Endometrium (tissue), 2 donors: ENCODE data around the gene TTBK1.

Experiments used
- FAIRE-seq: peaks from 2 replicates; lab custom pipeline; 2012; peaks lifted over from hg19 to GRCh38; lab: Jason Lieb, UNC
- donor health status: control.
- donor health status: control.

TTBK1 gene

GRCh38 chr6:43255408-43256054 lies 12.2 kb downstream of the TTBK1 start:
- FAIRE-seq: no peak

- FAIRE-seq: no peak
These were observed 13.5 kb downstream of the TTBK1 start for GRCh38 chr6:43256670-43257366.

DNA sequence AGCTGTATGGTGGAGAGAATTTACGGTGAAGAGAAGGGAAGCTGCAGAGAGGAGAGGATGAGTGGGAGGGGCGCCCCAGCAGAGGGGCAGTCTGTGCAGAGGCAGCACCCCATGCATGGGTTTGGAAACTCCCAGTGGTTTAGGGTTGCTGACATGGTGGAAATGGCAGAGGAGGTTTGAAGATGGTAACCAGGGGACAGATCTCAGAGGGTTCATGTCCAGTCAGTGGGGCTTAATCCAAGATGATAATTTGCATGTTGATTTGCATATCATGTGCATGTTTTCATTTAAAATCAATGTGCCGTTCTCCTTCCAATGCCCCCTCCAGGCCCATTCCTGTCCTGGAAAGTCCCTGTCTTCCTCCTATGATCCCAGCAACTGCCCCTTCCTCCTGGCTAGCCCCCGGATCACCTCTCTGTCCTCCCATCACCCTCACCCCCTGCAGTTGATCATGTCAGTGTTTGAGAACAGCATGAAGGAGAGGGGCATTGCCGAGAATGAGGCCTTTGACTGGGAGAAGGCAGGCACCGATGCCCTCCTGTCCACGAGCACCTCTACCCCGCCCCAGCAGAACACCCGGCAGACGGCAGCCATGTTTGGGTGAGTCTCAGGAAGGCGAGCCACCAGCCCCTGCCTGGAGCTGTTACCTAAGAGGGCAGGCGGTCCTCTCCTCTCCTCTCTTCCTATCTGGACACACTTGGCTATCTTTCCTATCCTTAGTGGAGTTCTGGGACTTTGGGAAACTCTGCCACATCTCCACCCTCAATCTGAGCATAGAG lies 14.3 kb downstream of the TTBK1 start:
- FAIRE-seq: no peak

DNA sequence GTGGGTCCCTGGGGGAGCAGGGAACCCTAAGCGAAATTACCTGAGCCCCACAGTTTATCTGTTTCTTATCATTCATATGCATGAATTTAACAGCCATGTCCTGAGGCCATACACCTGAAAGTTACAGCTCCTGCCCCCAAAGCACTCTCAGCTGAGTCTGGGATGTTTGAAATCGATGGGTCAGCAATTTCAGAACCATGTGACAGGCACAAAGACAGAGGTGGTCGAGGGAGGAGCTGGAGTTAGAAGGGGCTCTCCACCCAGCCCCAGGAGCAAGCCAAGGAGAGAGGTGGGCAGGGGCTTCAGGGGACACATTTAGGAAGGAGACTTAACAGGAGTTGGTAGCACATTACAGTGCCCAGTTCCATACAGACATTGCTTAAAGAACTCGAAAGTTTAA lies 14.9 kb downstream of the TTBK1 start:
- no peak for FAIRE-seq

GRCh38 chr6:43258807-43259686 lies 15.8 kb downstream of the TTBK1 start:
- FAIRE-seq: no peak

- FAIRE-seq: no peak
These were observed 17.5 kb downstream of the TTBK1 start for GRCh38 chr6:43260791-43261190.

DNA sequence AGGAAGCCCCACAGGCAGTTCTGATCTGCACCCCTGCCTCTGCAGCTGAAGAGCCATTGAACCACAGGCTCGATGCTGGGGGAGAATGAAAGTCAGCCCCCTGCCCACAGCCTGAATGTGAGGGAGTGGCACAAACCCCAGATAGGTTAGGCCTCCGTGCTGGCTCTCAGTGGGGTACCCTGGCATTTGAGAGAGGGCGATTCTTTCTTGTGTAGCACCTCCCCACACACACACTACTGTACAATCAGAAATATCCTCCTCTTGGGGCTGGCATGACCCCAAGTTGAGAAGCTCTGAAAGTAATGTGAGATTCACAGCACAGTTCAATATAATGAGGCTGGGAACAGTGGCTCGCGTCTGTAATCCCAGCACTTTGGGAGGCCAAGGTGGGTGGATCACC lies 17.9 kb downstream of the TTBK1 start:
- no peak for FAIRE-seq

DNA sequence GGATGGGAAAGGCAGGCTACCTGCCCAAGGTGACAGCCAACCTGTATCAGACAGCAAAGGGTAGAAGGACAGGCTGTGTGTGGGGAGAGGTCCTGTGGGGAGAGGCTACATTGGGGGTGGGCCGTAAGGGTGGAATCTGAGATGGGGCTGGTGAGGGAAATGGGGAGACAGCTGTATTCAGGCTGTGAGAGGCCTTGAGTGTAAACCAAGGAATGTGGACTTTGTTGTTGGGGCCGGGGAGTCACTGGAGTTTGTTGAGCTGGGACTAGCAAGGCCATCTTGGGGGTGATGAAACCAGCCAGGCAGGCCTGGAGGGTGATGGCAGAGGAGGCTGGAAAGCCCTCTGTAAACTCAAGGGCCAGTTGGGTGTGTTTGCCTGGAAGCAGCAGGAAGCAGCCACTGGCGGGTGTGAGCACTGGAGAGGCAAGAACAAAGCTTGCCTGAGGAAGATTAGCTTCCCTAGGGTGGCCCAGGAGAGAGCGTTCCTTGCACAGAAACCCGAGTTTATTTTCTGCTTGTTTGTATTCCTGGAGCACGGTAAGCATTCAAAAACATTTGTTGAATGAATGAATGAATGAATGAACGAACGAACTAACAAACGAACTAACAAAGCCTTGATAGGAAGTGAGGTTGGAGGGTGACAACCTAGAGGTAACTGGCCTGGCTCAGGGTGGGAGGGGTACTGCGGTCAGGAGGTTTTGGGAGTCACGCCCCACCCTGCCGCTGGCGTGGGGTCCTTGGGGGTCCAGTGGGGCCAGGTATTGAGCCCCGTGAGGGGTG lies 18.9 kb downstream of the TTBK1 start:
- FAIRE-seq: no peak

DNA sequence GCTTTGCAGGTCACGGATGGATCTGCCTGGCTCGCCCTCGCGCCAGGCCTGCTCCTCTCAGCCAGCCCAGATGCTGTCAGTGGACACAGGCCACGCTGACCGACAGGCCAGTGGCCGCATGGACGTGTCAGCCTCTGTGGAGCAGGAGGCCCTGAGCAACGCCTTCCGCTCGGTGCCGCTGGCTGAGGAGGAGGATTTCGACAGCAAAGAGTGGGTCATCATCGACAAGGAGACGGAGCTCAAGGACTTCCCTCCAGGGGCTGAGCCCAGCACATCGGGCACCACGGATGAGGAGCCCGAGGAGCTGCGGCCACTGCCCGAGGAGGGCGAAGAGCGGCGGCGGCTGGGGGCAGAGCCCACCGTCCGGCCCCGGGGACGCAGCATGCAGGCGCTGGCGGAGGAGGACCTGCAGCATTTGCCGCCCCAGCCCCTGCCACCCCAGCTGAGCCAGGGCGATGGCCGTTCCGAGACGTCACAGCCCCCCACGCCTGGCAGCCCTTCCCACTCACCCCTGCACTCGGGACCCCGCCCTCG lies 19.6 kb downstream of the TTBK1 start:
- FAIRE-seq: no peak

DNA sequence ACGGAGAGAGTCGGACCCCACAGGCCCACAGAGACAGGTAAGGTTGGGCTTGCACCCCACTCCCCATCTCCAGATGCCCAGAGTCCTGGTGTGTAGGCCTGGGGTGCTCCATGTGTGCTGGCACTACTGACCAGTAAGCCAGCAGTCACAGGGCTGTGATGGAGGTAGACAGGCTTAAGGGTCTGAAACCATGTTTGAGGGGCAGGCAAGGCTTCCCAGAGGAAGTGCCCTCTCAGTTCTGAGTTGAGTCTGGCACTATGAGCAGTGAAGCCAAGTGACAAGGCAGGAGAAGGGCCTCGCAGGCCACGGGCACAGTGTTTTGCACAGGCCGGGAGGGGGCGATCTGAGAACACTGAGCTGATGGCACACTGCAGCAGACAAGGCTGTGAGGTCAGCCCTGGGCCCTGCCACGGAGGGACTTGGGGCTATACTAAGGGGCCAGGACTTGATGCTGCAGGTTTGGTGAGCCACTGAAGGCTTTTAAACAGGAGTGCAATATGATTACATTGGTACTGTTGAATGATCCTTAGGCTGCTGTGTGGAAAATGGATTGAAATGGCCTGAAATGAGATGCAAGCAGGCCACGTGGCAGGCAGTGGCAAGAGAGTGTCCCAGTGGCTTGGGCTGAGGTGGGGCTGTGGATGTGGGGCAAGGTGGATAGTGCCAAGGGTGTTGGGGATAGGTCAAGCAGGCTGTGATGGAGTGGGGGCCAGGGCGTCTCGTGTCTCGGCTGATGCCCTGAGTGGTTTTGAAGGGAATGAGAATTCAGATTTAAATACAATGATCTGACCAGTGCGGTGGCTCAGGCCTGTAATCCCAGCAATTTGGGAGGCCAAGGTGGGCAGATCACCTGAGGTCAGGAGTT lies 20.3 kb downstream of the TTBK1 start:
- FAIRE-seq: no peak

GRCh38 chr6:43264599-43265145 lies 21.4 kb downstream of the TTBK1 start:
- FAIRE-seq: no peak

DNA sequence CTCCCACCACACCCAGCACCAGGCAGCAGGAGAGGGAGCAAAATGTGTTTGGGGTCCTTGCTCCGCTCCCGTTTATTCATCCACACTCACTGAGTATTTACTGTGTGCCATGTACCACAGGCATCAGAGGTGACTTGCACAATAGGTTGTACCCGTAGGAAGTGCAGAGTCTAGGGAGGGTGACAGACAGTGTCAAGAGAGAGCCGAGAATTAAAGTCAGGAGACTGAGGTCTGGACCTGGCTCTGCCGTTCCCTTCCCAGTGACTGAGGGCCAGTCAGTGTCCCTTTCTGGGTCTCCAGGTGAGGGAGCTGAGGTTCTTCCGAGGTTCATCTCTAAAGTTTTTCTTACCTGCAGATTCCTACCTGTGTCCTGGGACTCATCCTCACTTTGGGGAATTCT lies 22.3 kb downstream of the TTBK1 start:
- no peak for FAIRE-seq

- no peak for FAIRE-seq
These were observed 24.5 kb downstream of the TTBK1 start for GRCh38 chr6:43267619-43268354.

GRCh38 chr6:43268355-43268700 lies 25.0 kb downstream of the TTBK1 start:
- no peak for FAIRE-seq

DNA sequence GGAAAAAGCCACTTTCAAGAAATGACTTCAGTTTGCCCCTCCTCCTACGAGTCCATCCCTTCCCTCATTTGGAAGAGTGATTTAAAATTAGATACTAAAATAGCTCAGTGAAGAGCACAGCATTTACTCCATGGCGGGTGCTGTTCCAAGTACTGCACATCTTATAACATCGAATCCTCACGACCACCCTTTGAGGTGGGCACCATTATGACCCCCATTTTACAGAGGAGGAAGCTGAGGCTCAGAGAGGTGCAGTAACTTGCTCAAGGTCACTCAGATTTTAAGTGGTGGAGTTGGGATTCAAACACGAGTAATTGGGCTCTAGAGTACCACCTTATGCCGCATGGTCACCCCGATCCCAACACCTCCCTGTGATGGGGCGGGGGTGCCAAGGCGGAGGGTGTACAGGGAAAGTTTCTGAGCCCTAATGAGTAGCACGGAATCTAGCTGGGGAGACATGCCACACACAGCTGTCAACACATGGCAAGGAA lies 25.5 kb downstream of the TTBK1 start:
- FAIRE-seq: no peak

GRCh38 chr6:43269273-43270007 lies 26.2 kb downstream of the TTBK1 start:
- FAIRE-seq: no peak

DNA sequence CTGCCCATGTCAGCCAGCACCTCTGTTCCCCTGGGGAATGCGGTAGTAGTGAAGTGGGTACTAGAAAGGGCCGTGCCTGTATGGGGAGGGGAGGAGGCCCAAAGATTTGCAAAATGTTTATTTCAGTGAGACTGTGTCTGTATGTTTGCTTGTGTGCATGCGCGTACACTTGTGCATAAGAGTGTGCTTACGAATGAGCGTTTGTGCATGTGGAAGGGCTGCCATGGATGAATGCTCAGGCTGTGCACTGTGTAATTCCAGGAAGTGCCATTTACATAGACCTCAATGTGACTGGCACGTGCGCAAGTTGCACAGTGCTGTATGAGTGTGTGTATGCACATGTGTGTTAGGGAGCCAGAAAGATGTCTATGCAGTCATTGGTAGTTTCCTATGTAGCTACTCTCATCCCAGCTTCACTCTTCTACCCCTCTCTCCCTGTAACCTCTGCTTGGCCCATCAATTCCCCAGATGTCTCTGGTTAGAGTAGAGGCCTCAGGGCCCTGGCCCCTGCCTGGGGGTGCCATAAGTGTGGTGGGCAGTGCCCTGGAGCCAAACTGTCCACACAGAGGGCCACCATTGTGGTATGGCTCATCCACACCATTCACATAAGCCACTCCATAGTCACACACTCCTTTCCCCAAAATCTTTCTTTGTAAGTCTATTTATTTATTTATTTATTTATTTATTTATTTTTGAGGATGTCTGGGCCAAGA lies 28.0 kb downstream of the TTBK1 start:
- FAIRE-seq: no peak

DNA sequence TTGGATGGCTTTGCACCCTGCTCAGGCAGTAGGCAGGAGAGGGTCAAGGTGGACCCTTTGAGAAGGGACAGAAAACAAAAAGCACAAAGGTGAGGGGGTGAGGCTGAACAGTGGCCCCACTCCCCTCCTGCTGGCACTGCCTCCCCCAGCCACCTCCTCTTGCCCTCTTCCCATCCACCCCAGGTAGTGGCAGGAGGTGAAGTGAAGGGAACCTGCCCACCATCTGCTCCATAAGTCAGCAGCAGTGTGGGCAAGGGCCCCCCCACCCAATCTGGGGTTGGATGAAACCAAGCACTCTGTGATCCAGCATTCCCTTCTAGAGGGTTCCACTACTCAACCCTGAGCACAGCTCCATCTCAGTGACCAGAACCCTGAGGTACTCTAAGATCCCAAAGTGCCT lies 28.7 kb downstream of the TTBK1 start:
- no peak for FAIRE-seq
